Epithelial cell of esophagus (primary cell): ENCODE measurements around the gene ADARB2.

Source experiments
- DNase-seq: peaks from one replicate; pipeline ENCODE4 v3.0.0; 2010; ENCODE audit warnings: low read depth
- H3K4me3 ChIP-seq: 2 replicates; pipeline ENCODE4 v1.5.1; 2011; ENCODE audit warnings: mild to moderate bottlenecking, low read length, control low read depth
- TF ChIP-seq, protein P1 (sequence below): IDR thresholded peaks from 2 replicates; pipeline ENCODE4 v1.5.1; 2011; ENCODE audit warnings: low read depth, mild to moderate bottlenecking, low read length, control low read depth, inconsistent platforms; ENCODE audit not compliant: insufficient read depth; ENCODE audit errors: missing control alignments

Gene ADARB2

DNA sequence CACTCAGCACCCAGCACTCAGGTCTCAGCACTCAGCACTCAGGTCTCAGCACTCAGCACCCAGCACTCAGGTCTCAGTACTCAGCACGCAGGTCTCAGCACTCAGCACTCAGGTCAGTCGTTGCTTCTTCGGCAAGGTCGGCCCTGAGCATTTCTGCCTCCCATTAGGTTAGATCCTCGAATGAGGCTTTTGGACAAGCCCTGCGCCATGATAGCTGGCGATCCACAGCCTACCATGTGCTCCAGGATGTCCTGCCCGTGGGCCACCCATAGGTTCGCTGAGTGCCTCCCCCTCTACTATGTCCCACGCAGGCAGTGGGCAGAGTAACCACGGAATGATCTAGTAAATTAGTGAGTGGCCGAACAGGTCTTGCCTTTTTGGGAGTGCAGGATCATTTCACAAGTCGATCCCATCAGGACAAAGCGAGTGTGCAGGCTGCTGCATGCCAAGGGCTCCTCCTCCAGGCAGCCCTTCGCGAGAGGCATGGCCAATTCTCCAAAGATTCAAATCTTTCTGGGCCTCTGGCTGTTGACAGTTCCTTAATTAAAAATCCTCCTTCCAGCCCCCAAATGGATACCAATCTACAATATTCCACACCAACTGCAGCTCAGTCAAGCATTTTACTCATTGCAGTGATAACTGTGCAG, 206.3 kb downstream of the ADARB2 start:
- TF ChIP-seq, protein P1, sequence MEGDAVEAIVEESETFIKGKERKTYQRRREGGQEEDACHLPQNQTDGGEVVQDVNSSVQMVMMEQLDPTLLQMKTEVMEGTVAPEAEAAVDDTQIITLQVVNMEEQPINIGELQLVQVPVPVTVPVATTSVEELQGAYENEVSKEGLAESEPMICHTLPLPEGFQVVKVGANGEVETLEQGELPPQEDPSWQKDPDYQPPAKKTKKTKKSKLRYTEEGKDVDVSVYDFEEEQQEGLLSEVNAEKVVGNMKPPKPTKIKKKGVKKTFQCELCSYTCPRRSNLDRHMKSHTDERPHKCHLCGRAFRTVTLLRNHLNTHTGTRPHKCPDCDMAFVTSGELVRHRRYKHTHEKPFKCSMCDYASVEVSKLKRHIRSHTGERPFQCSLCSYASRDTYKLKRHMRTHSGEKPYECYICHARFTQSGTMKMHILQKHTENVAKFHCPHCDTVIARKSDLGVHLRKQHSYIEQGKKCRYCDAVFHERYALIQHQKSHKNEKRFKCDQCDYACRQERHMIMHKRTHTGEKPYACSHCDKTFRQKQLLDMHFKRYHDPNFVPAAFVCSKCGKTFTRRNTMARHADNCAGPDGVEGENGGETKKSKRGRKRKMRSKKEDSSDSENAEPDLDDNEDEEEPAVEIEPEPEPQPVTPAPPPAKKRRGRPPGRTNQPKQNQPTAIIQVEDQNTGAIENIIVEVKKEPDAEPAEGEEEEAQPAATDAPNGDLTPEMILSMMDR: no peak

DNA sequence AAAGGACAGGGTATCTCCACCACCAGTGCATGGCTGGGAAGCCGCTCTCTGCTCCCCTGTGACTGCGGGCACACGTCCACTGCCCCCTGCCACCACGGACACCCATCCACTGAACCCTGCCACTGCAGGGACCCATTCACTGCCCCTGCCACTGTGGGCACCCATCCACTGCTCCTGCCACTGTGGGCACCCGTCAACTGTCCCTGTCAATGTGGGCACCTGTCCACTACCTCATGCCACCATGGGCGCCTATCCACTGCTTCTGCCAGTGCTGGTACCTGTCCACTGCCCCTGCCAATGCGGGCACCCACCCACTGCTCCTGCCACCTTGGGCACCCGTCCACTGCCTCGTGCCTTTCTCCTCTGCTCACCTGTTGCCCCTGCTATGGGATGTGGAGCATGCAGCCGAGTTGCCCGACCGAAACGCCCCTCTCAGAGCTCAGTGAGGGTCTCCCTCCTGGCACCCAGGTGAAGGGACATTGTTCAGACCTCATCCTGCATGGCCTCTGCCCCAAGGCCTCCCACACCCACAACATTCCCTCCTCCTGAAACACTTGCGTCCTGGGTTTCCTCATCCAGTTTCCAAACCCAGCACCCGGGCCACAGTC, 207.4 kb downstream of the ADARB2 start:
- H3K4me3 ChIP-seq: no peak overlapping the region
- DNase-seq: no peak
- TF ChIP-seq, protein P1: no peak

More for the DNA sequence above, 206.3 kb downstream of the ADARB2 start:
- no peak for DNase-seq
- H3K4me3 ChIP-seq: no peak overlapping the region

DNA sequence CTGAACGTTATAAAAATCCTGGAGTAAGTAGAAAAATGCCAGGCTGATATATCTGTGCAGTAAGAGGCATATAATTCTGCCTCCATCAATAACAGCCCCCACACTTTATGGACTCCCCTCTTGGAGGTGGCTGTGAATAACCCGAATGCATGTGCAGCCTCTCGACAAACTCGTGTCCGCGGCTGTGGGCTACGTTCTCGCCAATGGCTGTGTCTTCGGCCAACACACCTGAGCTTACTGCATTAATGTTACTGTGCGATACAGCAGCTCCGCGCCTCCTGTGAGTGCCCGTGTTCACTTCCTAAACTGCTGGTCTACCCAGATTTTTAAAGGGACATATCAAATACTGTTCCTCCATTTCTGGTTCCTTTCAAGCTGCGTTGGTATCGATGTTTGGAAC, 209.4 kb downstream of the ADARB2 start:
- no peak for DNase-seq
- TF ChIP-seq, protein P1: no peak
- H3K4me3 ChIP-seq: no peak overlapping the region

DNA sequence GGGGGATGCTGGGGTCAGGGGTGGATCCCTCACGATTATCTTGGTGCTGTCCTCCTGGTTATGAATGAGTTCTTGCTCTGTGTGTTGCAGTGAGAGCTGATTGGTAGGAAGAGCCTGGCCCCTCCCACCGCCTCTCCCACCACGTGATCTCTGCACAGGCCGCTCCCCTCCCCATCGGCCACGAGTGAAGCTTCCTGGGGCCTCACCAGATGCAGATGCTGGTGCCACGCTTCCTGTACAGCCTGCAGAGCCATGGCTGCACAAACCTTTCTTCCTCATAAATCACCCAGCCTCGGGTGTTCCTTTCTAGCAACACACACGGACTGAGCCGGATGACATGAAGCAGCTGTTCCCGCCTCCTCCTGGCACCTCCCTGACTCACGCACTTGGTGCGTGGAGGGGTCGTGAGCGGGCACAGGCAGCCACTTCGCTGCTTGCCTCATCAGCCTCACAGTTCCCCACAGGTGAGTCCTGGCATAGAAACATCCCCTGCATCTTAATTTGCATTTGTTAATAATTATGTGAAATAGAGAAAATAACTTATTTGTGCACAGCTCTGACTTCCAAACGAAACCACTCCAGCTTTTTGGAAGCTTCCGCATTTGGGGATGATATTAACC, 210.8 kb downstream of the ADARB2 start:
- DNase-seq: no peak
- no peak overlapping the region for H3K4me3 ChIP-seq
- TF ChIP-seq, protein P1: no peak

DNA sequence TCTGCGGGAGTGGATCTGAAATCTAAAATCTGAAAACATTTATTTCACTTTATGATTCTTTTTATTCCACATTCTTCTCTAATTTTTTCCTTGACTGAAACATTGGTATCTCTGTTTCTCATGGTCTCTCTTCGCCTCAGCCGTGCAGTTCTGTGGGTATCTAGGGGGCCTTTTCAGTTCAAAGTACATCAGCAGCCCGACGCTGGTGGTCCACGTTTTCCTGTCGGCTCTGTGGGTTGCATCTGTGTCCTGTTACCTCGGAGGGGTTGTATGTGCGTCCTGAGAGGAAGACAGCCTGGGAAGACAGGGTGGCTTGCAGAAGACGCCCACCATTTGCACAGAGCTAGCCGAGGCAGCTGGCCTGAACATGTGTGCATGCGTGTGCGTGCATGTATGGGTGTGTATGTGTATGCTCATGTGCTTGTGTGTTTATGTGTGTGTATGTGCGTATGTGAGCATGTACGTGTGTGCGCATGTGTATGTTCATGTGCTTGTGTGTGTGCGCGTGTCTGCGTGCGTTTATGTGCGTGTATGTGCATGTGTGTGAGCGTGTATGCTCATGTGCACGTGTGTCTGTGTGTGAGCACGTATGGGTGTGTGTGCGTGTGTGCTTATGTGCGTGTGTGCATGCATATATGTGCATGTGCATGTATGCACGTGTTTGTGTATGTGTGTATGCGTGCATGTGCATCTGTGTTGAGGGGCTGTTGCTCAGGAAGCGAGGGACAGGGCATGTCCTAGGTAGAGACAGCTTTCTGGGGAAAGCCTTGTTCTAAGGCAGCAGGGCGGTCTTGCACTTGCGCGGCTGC, 211.8 kb downstream of the ADARB2 start:
- no peak for DNase-seq
- no peak overlapping the region for H3K4me3 ChIP-seq
- TF ChIP-seq, protein P1: no peak

DNA sequence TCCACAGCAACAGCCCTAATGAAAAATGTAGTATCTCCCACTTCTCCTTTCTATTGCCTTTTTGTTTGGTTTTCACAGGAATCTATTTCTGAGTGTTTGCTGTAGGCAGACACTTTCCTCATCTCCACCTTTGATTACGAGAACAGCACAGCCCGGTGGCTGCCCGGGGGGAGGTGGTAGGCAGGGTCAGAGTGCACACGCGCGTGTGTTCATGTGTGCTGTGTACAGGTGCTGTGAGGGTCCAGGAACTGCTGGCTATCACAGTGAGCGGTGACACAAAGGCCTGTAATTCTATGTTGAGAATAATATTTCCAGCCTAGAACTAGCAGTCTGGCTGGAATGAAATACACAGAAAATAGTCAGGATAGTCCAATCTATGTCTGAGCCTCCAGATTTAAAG, 212.8 kb downstream of the ADARB2 start:
- TF ChIP-seq, protein P1: no peak
- no peak overlapping the region for H3K4me3 ChIP-seq
- no peak for DNase-seq
